Endothelial cell of umbilical vein (primary cell): ENCODE measurements around the gene KIF26B. TPM values are rescaled to one million over a fixed set of nuclear protein-coding genes. Genes with fewer than 3 reads are reported as not detected.

ENCODE experiments used
- BruUV-seq: library from RNA; stranded (reverse); fragments of 400-500 nt; replicated peaks from 2 replicates; lab custom pipeline; 2021; lab: Mats Ljungman, UMichigan
- CTCF ChIA-PET: fragments of 300-600, 350-600 bp; sonication (Branson Sonifier 250); formaldehyde crosslinking; loops from one replicate; lab custom pipeline; 2021; ENCODE audit warnings: antibody characterized with exemption, inconsistent platforms; lab: Charles Lee
- POLR2A ChIA-PET: fragments of 300-600, 350-600 bp; sonication (Branson Sonifier 250); formaldehyde crosslinking; loops from one replicate; lab custom pipeline; 2021; ENCODE audit warnings: antibody characterized with exemption, inconsistent platforms; lab: Charles Lee
- DNase-seq: peaks from one replicate; pipeline ENCODE4 v3.0.0-alpha.2; 2011; ENCODE audit warnings: low read depth, low spot score
- FAIRE-seq: peaks from 2 replicates; lab custom pipeline; 2011; peaks lifted over from hg19 to GRCh38; lab: Jason Lieb, UNC
- H2AFZ ChIP-seq: 2 replicates; pipeline ENCODE4 v1.6.0; 2012; ENCODE audit warnings: low read depth, low read length, control low read depth, inconsistent platforms
- H3K27ac ChIP-seq: 2 replicates; pipeline ENCODE4 v1.5.1; 2011; ENCODE audit warnings: low read depth, mild to moderate bottlenecking, control low read depth, low read length, moderate library complexity; ENCODE audit not compliant: insufficient read depth
- H3K27me3 ChIP-seq, 2 experiments: 2 replicates each; pipeline versions ENCODE4 v1.6.0 to v1.6.1; 2011; ENCODE audit warnings: low read length in 2 of 2, mixed read lengths in 1 of 2; ENCODE audit not compliant: control insufficient read depth in 2 of 2, insufficient read depth in 2 of 2
- H3K36me3 ChIP-seq, 2 experiments: 2 replicates in 1 of 2; 3 replicates in 1 of 2; pipeline ENCODE4 v1.5.1; 2011; ENCODE audit warnings: low read length in 2 of 2, mild to moderate bottlenecking in 1 of 2, moderate library complexity in 1 of 2; ENCODE audit not compliant: control insufficient read depth in 2 of 2, insufficient read depth in 2 of 2; ENCODE audit errors: extremely low read depth in 1 of 2
- H3K4me1 ChIP-seq: 3 replicates; pipeline ENCODE4 v1.5.1; 2011; ENCODE audit warnings: mild to moderate bottlenecking, low read length; ENCODE audit not compliant: control insufficient read depth, insufficient read depth; ENCODE audit errors: extremely low read depth
- H3K4me2 ChIP-seq: 2 replicates; pipeline ENCODE4 v1.6.1; 2011; ENCODE audit warnings: low read length, control low read depth, mixed read lengths; ENCODE audit not compliant: insufficient read depth
- H3K4me3 ChIP-seq, 3 experiments: fragments of 200-600 bp in 1 of 3; sonication (generic), shearing (Covaris generic) in 1 of 3; replicated peaks in 1 of 3; 2 replicates each; pipeline ENCODE4 v1.5.1; 2011 to 2016; ENCODE audit warnings: control low read depth in 3 of 3, low read length in 3 of 3, mild to moderate bottlenecking in 2 of 3, inconsistent platforms in 1 of 3, low read depth in 1 of 3, moderate library complexity in 1 of 3; ENCODE audit not compliant: insufficient read depth in 1 of 3
- H3K79me2 ChIP-seq: 2 replicates; pipeline ENCODE4 v1.6.0; 2012; ENCODE audit warnings: low read length, inconsistent platforms; ENCODE audit not compliant: control insufficient read depth, insufficient read depth
- H3K9ac ChIP-seq: replicated peaks from 2 replicates; pipeline ENCODE3; 2011; ENCODE audit warnings: low read length, control low read depth; ENCODE audit not compliant: insufficient read depth; ENCODE audit errors: extremely low read depth
- H3K9me1 ChIP-seq: replicated peaks from 3 replicates; pipeline ENCODE4 v1.6.0; 2011; ENCODE audit warnings: mild to moderate bottlenecking, low read length; ENCODE audit not compliant: control insufficient read depth, insufficient read depth; ENCODE audit errors: extremely low read depth
- H3K9me3 ChIP-seq: replicated peaks from 2 replicates; pipeline ENCODE4 v1.5.1; 2012; ENCODE audit warnings: low read length, inconsistent platforms; ENCODE audit not compliant: control insufficient read depth, insufficient read depth
- H4K20me1 ChIP-seq: replicated peaks from 2 replicates; pipeline ENCODE3; 2011; ENCODE audit warnings: mild to moderate bottlenecking, low read length; ENCODE audit not compliant: control insufficient read depth, insufficient read depth; ENCODE audit errors: extremely low read depth
- EZH2 ChIP-seq: IDR thresholded peaks from 2 replicates; pipeline ENCODE4 v1.6.1; 2012; ENCODE audit warnings: borderline replicate concordance, low read depth, mild to moderate bottlenecking, moderate library complexity, low read length, inconsistent platforms; ENCODE audit not compliant: severe bottlenecking
- JUN ChIP-seq: IDR thresholded peaks from 2 replicates; pipeline ENCODE4 v1.6.1; 2011; ENCODE audit warnings: borderline replicate concordance, low read depth; ENCODE audit not compliant: insufficient read length, insufficient read depth
- MAX ChIP-seq: IDR thresholded peaks from 2 replicates; pipeline ENCODE4 v1.6.1; 2011; ENCODE audit not compliant: insufficient read depth, insufficient read length
- MYC ChIP-seq: IDR thresholded peaks from one replicate; pipeline ENCODE4 v1.6.1; 2011; ENCODE audit warnings: mild to moderate bottlenecking, low read depth, low read length
- POLR2AphosphoS5 ChIP-seq: IDR thresholded peaks from 2 replicates; pipeline ENCODE4 v1.6.1; 2012; ENCODE audit warnings: low read depth, mild to moderate bottlenecking, control low read depth, low read length, moderate library complexity; ENCODE audit not compliant: insufficient read depth
- dilution Hi-C: fragments of 300-500 bp; cut with MboI; formaldehyde crosslinking; loops from one replicate; pipeline ENCODE4 v1.15.0; 2019; ENCODE audit warnings: low sequenced_read_pairs; ENCODE audit not compliant: extremely low pct_ligation_motif_present
- intact Hi-C: fragments of 100-400 bp; cut with micrococcal nuclease; formaldehyde crosslinking; loops from one replicate; pipeline ENCODE4 v1.10.0; 2022
- polyA plus RNA-seq, 4 experiments: library from polyadenylated mRNA; depleted of rRNA in 3 of 4; stranded (reverse) in 3 of 4; unstranded in 1 of 4; fragments of >200 nt; gene quantifications; 2 replicates each; pipeline versions ENCODE4 v1.2.1 to v1.2.3, GENCODE V29; 2011 to 2012; ENCODE audit warnings: missing spikeins in 1 of 4
- total RNA-seq: library from RNA; stranded (reverse); gene quantifications from 2 replicates; pipeline ENCODE4 v1.2.3, GENCODE V29; 2021

KIF26B gene
- total and polyA plus RNA-seq, 2 donors (not counting 3 experiments of a cell fraction or from before 2014, with no cell fraction given), result 0.04 to 0.49 TPM

- Histone ChIP-seq H3K36me3 (no peaks in the 10 kb centered on the region), H4K20me1 (no peaks in the 10 kb centered on the region), H3K9me3 (no peaks in the 10 kb centered on the region), H3K9ac (no peak overlapping the region), H3K4me1 (no peaks in the 10 kb centered on the region), H3K4me3 (no peak overlapping the region), H3K27me3 (no peaks in the 10 kb centered on the region), H3K4me2 (no peak overlapping the region), H3K9me1 (no peaks in the 10 kb centered on the region), H3K27ac (no peak overlapping the region), H2AFZ (no peak overlapping the region), H3K79me2 (no peaks in the 10 kb centered on the region)
- dilution Hi-C loops, result no loop called here
- BruUV-seq, result no TSS peak
- TF ChIP-seq EZH2, result no peak
- no peak for TF ChIP-seq MAX
- no peak for TF ChIP-seq MYC
- no peak for TF ChIP-seq POLR2AphosphoS5
- intact Hi-C loops, result no loop called here
- ChIA-PET POLR2A (no interaction called here), CTCF (interaction anchor here (0.6 kb wide), 1 partner anchor 408 kb away, joined by 4 read pairs; no protein-coding TSS in a partner anchor)
- FAIRE-seq (no peak), DNase-seq (no peak)
Measured at GRCh38 chr1:245512181-245512888, 357.6 kb downstream of the KIF26B start.

GRCh38 chr1:245512980-245513578, 358.3 kb downstream of the KIF26B start:
- Histone ChIP-seq H3K4me3 (no peak overlapping the region), H3K9ac (no peak overlapping the region), H3K27me3 (no peaks in the 10 kb centered on the region), H2AFZ (no peak overlapping the region), H3K4me2 (no peak overlapping the region), H3K79me2 (no peaks in the 10 kb centered on the region), H4K20me1 (no peaks in the 10 kb centered on the region), H3K9me3 (no peaks in the 10 kb centered on the region), H3K9me1 (no peaks in the 10 kb centered on the region), H3K4me1 (no peaks in the 10 kb centered on the region), H3K36me3 (no peaks in the 10 kb centered on the region), H3K27ac (no peak overlapping the region)
- ChIA-PET CTCF (no interaction called here), POLR2A (no interaction called here)
- FAIRE-seq (no peak), DNase-seq (no peak)
- dilution Hi-C loops (no loop called here), intact Hi-C loops (no loop called here)
- no TSS peak for BruUV-seq
- TF ChIP-seq EZH2, result no peak
- TF ChIP-seq JUN, result no peak
- no peak for TF ChIP-seq MYC
